Measurements from ENCODE around the gene USP11. TPM values are rescaled to one million over a fixed set of nuclear protein-coding genes. Genes with fewer than 3 reads are reported as not detected.

USP11 gene
- total RNA-seq, 2 experiments from 2014 or later = 57.1 to 62.0 TPM

GRCh38 chrX:47241201-47242011 is 8.6 kb downstream of the USP11 start:
- DNase-seq (no peak), ATAC-seq (no peak)
- intact Hi-C loops (cut with micrococcal nuclease) = no loop called here
- H3K36me3 Mint-ChIP-seq (ENCODE audit: low read depth) = peaks cover 23% of the 10 kb centered on the region
- POLR2A ChIA-PET = no interaction called here
- TF ChIP-seq CTCF (IDR thresholded peaks at IDR 0.05) = no peak
- H3K27me3 Mint-ChIP-seq = no peaks in the 10 kb centered on the region
- H3K4me3 Mint-ChIP-seq = no peak overlapping the region
- CTCF ChIA-PET = no interaction called here
- no peaks in the 10 kb centered on the region for H3K9me3 Mint-ChIP-seq
- H3K27ac Mint-ChIP-seq = no peak overlapping the region
- peaks cover 9% of the 10 kb centered on the region for H3K4me1 Mint-ChIP-seq (ENCODE audit: low read depth)

- intact Hi-C loops (cut with micrococcal nuclease) = no loop called here
- no peak for ATAC-seq
- Mint-ChIP-seq H3K4me1 (ENCODE audit: low read depth) (peaks cover under 1% of the 10 kb centered on the region), H3K27ac (no peak overlapping the region), H3K4me3 (no peak overlapping the region), H3K36me3 (ENCODE audit: low read depth) (peaks cover 23% of the 10 kb centered on the region), H3K27me3 (no peaks in the 10 kb centered on the region), H3K9me3 (no peaks in the 10 kb centered on the region)
- no peak for TF ChIP-seq CTCF (IDR thresholded peaks at IDR 0.05)
- no peak for DNase-seq
- ChIA-PET POLR2A (no interaction called here), CTCF (no interaction called here)
These were observed 9.5 kb downstream of the USP11 start for GRCh38 chrX:47242321-47242720.

GRCh38 chrX:47243351-47243750 is 10.5 kb downstream of the USP11 start:
- ChIA-PET CTCF (no interaction called here), POLR2A (no interaction called here)
- H3K9me3 Mint-ChIP-seq = no peaks in the 10 kb centered on the region
- ATAC-seq (no peak), DNase-seq (no peak)
- TF ChIP-seq CTCF (IDR thresholded peaks at IDR 0.05) = no peak
- intact Hi-C loops (cut with micrococcal nuclease) = no loop called here
- H3K4me1 Mint-ChIP-seq (ENCODE audit: low read depth) = peaks cover 6% of the 10 kb centered on the region
- H3K27me3 Mint-ChIP-seq = no peaks in the 10 kb centered on the region
- peaks cover 29% of the 10 kb centered on the region for H3K36me3 Mint-ChIP-seq (ENCODE audit: low read depth)
- no peak overlapping the region for H3K27ac Mint-ChIP-seq
- H3K4me3 Mint-ChIP-seq = no peak overlapping the region

- ChIA-PET POLR2A (no interaction called here), CTCF (no interaction called here)
- Mint-ChIP-seq H3K36me3 (ENCODE audit: low read depth) (peaks cover 35% of the 10 kb centered on the region), H3K4me3 (no peak overlapping the region), H3K4me1 (ENCODE audit: low read depth) (peaks cover 12% of the 10 kb centered on the region), H3K27ac (no peak overlapping the region), H3K9me3 (no peaks in the 10 kb centered on the region), H3K27me3 (no peaks in the 10 kb centered on the region)
- intact Hi-C loops (cut with micrococcal nuclease) = no loop called here
- TF ChIP-seq CTCF (IDR thresholded peaks at IDR 0.05) = no peak
- ATAC-seq = no peak
- DNase-seq = no peak
These were observed 11.9 kb downstream of the USP11 start for GRCh38 chrX:47244676-47245075.

- no peak for DNase-seq
- Mint-ChIP-seq H3K27ac (no peak overlapping the region), H3K36me3 (ENCODE audit: low read depth) (peaks cover 33% of the 10 kb centered on the region), H3K27me3 (no peaks in the 10 kb centered on the region), H3K9me3 (no peaks in the 10 kb centered on the region), H3K4me3 (no peak overlapping the region), H3K4me1 (ENCODE audit: low read depth) (peaks cover 12% of the 10 kb centered on the region)
- ChIA-PET POLR2A (interaction anchor here (0.9 kb wide), 1 partner anchor 37 kb away, joined by 3 read pairs; no protein-coding TSS in a partner anchor), CTCF (no interaction called here)
- TF ChIP-seq CTCF (IDR thresholded peaks at IDR 0.05) = no peak
- no peak for ATAC-seq
- intact Hi-C loops (cut with micrococcal nuclease) = no loop called here
These were observed 12.3 kb downstream of the USP11 start for GRCh38 chrX:47245156-47245555.
